ENCODE results near the gene GNAQ. TPM values are rescaled to one million over a fixed set of nuclear protein-coding genes. Genes with fewer than 3 reads are reported as not detected.

The GNAQ gene
- polyA plus RNA-seq, 1 donor (not counting 4 experiments of a cell fraction or from before 2014, with no cell fraction given) = 64.3 TPM

GRCh38 chr9:77952635-77953328 is 78.8 kb downstream of the GNAQ start:
- dilution Hi-C loops (cut with MboI; ENCODE audit: extremely low pct_ligation_motif_present, low sequenced_read_pairs) = no loop called here
- Histone ChIP-seq H3K4me1 (ENCODE audit: control insufficient read depth, extremely low read depth, insufficient read depth, low read length) (peaks cover 15% of the 10 kb centered on the region), H3K4me2 (ENCODE audit: control insufficient read depth, extremely low read depth, insufficient read depth, low read depth, low read length) (peak overlapping the region; percentile 56), H3K4me3 (ENCODE audit: control insufficient read depth in 2 of 3, extremely low read depth in 1 of 3, insufficient read depth in 2 of 3, low read depth in 1 of 3, low read length in 3 of 3) (no peak overlapping the region), H3K36me3 (ENCODE audit: control insufficient read depth in 2 of 2, extremely low read depth in 1 of 2, insufficient read depth in 2 of 2, low read length in 2 of 2) (no peaks in the 10 kb centered on the region), H3K79me2 (ENCODE audit: control insufficient read depth, insufficient read depth, low read length) (peaks cover 68% of the 10 kb centered on the region), H3K9me1 (ENCODE audit: control insufficient read depth, extremely low read depth, insufficient read depth, low read length) (no peaks in the 10 kb centered on the region), H3K9ac (ENCODE audit: control insufficient read depth, extremely low read depth, insufficient read depth, low read length) (peak overlapping the region; percentile 12), H3K27me3 (ENCODE audit: control insufficient read depth, extremely low read depth, insufficient read depth, low read length) (no peaks in the 10 kb centered on the region), H4K20me1 (ENCODE audit: control insufficient read depth, extremely low read depth, insufficient read depth, low read length) (peaks cover 3% of the 10 kb centered on the region), H3K27ac (ENCODE audit: control insufficient read depth, insufficient read depth, low read length) (peak overlapping the region; percentile 60), H2AFZ (ENCODE audit: control insufficient read depth, low read length) (no peak overlapping the region), H3K9me3 (ENCODE audit: control insufficient read depth, low read depth, low read length) (no peaks in the 10 kb centered on the region)
- TF ChIP-seq CTCF (optimal IDR thresholded peaks at IDR 0.05 in 1 of 3, IDR thresholded peaks at IDR 0.05 in 1 of 3, conservative IDR thresholded peaks at IDR 0.05 in 1 of 3; ENCODE audit: extremely low read depth in 1 of 3, insufficient read depth in 2 of 3, low read length in 3 of 3) (no peak), EZH2 (IDR thresholded peaks at IDR 0.05; ENCODE audit: low read length) (no peak)
- DNase-seq (ENCODE audit: low read depth, low spot score) = no peak
- no peak for FAIRE-seq

DNA sequence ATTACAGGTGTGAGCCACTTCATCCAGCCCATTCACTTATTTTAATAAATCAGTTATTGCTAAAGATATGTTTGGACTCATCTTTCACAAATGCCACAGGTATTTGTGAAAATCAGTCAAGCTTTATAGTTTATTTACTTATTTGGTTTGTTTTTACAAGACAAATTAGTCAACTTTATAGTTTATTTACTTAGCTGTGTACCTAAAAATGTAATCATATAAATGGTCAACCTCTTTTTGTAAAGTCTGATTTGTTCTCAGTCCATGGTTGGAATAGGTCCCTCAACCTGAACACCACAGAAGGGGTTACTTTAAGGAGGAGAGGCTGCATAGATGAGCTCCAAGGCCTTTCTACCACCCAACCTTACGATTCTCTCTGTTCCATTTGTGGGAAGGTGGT is 80.2 kb downstream of the GNAQ start:
- peaks cover 8% of the 10 kb centered on the region for H3K4me1 ChIP-seq (ENCODE audit: control insufficient read depth, extremely low read depth, insufficient read depth, low read length)
- no peak overlapping the region for H3K4me2 ChIP-seq (ENCODE audit: control insufficient read depth, extremely low read depth, insufficient read depth, low read depth, low read length)
- no peaks in the 10 kb centered on the region for H3K36me3 ChIP-seq (ENCODE audit: control insufficient read depth in 2 of 2, extremely low read depth in 1 of 2, insufficient read depth in 2 of 2, low read length in 2 of 2)
- DNase-seq (ENCODE audit: low read depth, low spot score) = no peak
- H3K4me3 ChIP-seq (ENCODE audit: control insufficient read depth in 2 of 3, extremely low read depth in 1 of 3, insufficient read depth in 2 of 3, low read depth in 1 of 3, low read length in 3 of 3) = no peak overlapping the region
- dilution Hi-C loops (cut with MboI; ENCODE audit: extremely low pct_ligation_motif_present, low sequenced_read_pairs) = no loop called here
- no peak overlapping the region for H3K9ac ChIP-seq (ENCODE audit: control insufficient read depth, extremely low read depth, insufficient read depth, low read length)
- no peaks in the 10 kb centered on the region for H3K9me1 ChIP-seq (ENCODE audit: control insufficient read depth, extremely low read depth, insufficient read depth, low read length)
- no peak for FAIRE-seq
- H4K20me1 ChIP-seq (ENCODE audit: control insufficient read depth, extremely low read depth, insufficient read depth, low read length) = no peaks in the 10 kb centered on the region
- H3K27ac ChIP-seq (ENCODE audit: control insufficient read depth, insufficient read depth, low read length) = no peak overlapping the region
- H3K9me3 ChIP-seq (ENCODE audit: control insufficient read depth, low read depth, low read length) = no peaks in the 10 kb centered on the region
- H3K79me2 ChIP-seq (ENCODE audit: control insufficient read depth, insufficient read depth, low read length) = peaks cover 70% of the 10 kb centered on the region
- H2AFZ ChIP-seq (ENCODE audit: control insufficient read depth, low read length) = no peak overlapping the region
- H3K27me3 ChIP-seq (ENCODE audit: control insufficient read depth, extremely low read depth, insufficient read depth, low read length) = no peaks in the 10 kb centered on the region
- TF ChIP-seq CTCF (optimal IDR thresholded peaks at IDR 0.05 in 1 of 3, IDR thresholded peaks at IDR 0.05 in 1 of 3, conservative IDR thresholded peaks at IDR 0.05 in 1 of 3; ENCODE audit: extremely low read depth in 1 of 3, insufficient read depth in 2 of 3, low read length in 3 of 3) (no peak), EZH2 (IDR thresholded peaks at IDR 0.05; ENCODE audit: low read length) (no peak)

Measured in keratinocyte (primary cell).